Osteocyte (in vitro differentiated cells): Measurements from ENCODE around the gene RCN2. TPM values are rescaled to one million over a fixed set of nuclear protein-coding genes. Genes with fewer than 3 reads are reported as not detected.
"Not testable (repeated sequence)": the region's sequence is repeated elsewhere in the genome, so short reads cannot be mapped to it uniquely, and the experiment has no call there.

Source experiments
- DNase-seq: peaks from one replicate; pipeline ENCODE4 v3.0.0; 2021; ENCODE audit warnings: mixed read lengths; ENCODE audit not compliant: unreplicated experiment; ENCODE audit errors: extremely low spot score
- H3K27ac Mint-ChIP-seq: one replicate; pipeline ENCODE4 v1.8.0; 2021; ENCODE audit warnings: mild to moderate bottlenecking, mixed read lengths; ENCODE audit not compliant: unreplicated experiment
- H3K27me3 Mint-ChIP-seq: one replicate; pipeline ENCODE4 v1.8.0; 2021; ENCODE audit warnings: mixed read lengths; ENCODE audit not compliant: unreplicated experiment
- H3K36me3 Mint-ChIP-seq: one replicate; pipeline ENCODE4 v1.8.0; 2021; ENCODE audit warnings: mixed read lengths; ENCODE audit not compliant: unreplicated experiment
- H3K4me1 Mint-ChIP-seq: one replicate; pipeline ENCODE4 v1.8.0; 2021; ENCODE audit warnings: mixed read lengths; ENCODE audit not compliant: unreplicated experiment
- H3K4me3 Mint-ChIP-seq: one replicate; pipeline ENCODE4 v1.8.0; 2021; ENCODE audit warnings: mild to moderate bottlenecking, moderate library complexity, mixed read lengths; ENCODE audit not compliant: unreplicated experiment
- H3K9me3 Mint-ChIP-seq: one replicate; pipeline ENCODE4 v1.8.0; 2021; ENCODE audit warnings: mixed read lengths; ENCODE audit not compliant: unreplicated experiment
- CTCF ChIP-seq: fragments of 200-600 bp; sonication (generic); IDR thresholded peaks from 2 replicates; pipeline ENCODE4 v1.5.0; 2021; ENCODE audit warnings: antibody characterized with exemption, mild to moderate bottlenecking, moderate library complexity
- total RNA-seq: library from RNA; stranded (reverse); gene quantifications from 2 replicates; pipeline ENCODE4 v1.2.1, GENCODE V29; 2021

RCN2 gene
- total RNA-seq, 1 donor from 2014 or later: 81.3 TPM

- Mint-ChIP-seq H3K27me3 (peaks cover 25% of the 10 kb centered on the region), H3K27ac (no peak overlapping the region), H3K36me3 (no peaks in the 10 kb centered on the region), H3K9me3 (no peaks in the 10 kb centered on the region), H3K4me3 (no peak overlapping the region), H3K4me1 (peaks cover 9% of the 10 kb centered on the region)
- DNase-seq: no peak
- no peak for TF ChIP-seq CTCF
Observed at GRCh38 chr15:76962337-76963013, 30.9 kb downstream of the RCN2 start.

GRCh38 chr15:76963596-76963995, 32.0 kb downstream of the RCN2 start:
- Mint-ChIP-seq H3K36me3 (no peaks in the 10 kb centered on the region), H3K27ac (no peak overlapping the region), H3K4me3 (no peak overlapping the region), H3K27me3 (peaks cover 25% of the 10 kb centered on the region), H3K9me3 (no peaks in the 10 kb centered on the region), H3K4me1 (peaks cover 9% of the 10 kb centered on the region)
- TF ChIP-seq CTCF: no peak
- DNase-seq: peak; percentile 73

- DNase-seq: no peak
- H3K9me3 Mint-ChIP-seq: no peaks in the 10 kb centered on the region
- H3K36me3 Mint-ChIP-seq: no peaks in the 10 kb centered on the region
- H3K27me3 Mint-ChIP-seq: peaks cover 26% of the 10 kb centered on the region
- no peak for TF ChIP-seq CTCF
- no peak overlapping the region for H3K4me3 Mint-ChIP-seq
- no peak overlapping the region for H3K27ac Mint-ChIP-seq
- H3K4me1 Mint-ChIP-seq: peaks cover 9% of the 10 kb centered on the region
Observed at GRCh38 chr15:76964157-76964556, 32.6 kb downstream of the RCN2 start.

GRCh38 chr15:76966051-76966450, 34.5 kb downstream of the RCN2 start:
- H3K36me3 Mint-ChIP-seq, H3K27ac Mint-ChIP-seq, H3K4me3 Mint-ChIP-seq, H3K9me3 Mint-ChIP-seq, H3K4me1 Mint-ChIP-seq: not testable (repeated sequence)
- DNase-seq: peak; percentile 17
- H3K27me3 Mint-ChIP-seq: peaks cover 35% of the 10 kb centered on the region

GRCh38 chr15:76967067-76967466, 35.5 kb downstream of the RCN2 start:
- no peak for TF ChIP-seq CTCF
- H3K4me3 Mint-ChIP-seq: no peak overlapping the region
- H3K9me3 Mint-ChIP-seq: no peaks in the 10 kb centered on the region
- H3K36me3 Mint-ChIP-seq: no peaks in the 10 kb centered on the region
- no peak for DNase-seq
- H3K27me3 Mint-ChIP-seq: peaks cover 37% of the 10 kb centered on the region
- no peak overlapping the region for H3K27ac Mint-ChIP-seq
- peaks cover 2% of the 10 kb centered on the region for H3K4me1 Mint-ChIP-seq

GRCh38 chr15:76968306-76968705, 36.8 kb downstream of the RCN2 start:
- no peak overlapping the region for H3K27ac Mint-ChIP-seq
- H3K4me3 Mint-ChIP-seq: no peak overlapping the region
- H3K4me1 Mint-ChIP-seq: peaks cover 2% of the 10 kb centered on the region
- no peaks in the 10 kb centered on the region for H3K36me3 Mint-ChIP-seq
- DNase-seq: peak; percentile 15
- no peak for TF ChIP-seq CTCF
- H3K9me3 Mint-ChIP-seq: no peaks in the 10 kb centered on the region
- H3K27me3 Mint-ChIP-seq: peaks cover 37% of the 10 kb centered on the region
